ENCODE results near the gene C5orf22.
"Not testable (repeated sequence)": the region's sequence is repeated elsewhere in the genome, so short reads cannot be mapped to it uniquely, and the experiment has no call there.

C5orf22 gene

DNA sequence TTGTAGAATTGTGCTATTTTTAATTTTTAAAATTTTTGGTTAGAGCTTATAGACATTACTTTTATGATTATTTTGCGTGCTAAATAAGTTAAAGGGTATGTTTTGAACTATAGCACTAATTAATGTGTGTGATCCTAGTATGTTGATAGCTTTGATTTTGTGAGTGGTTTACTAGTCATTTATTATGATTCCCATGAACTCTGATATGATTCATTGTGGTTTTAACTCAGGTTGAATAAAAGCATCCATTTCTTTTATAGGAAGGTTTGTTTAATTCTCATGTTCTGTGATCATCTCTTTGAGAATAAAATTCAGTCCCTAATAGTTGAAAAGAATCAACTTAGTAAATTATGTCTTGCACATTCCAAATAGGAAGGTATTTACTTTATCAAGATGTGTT, 22.5 kb downstream of the C5orf22 start:
- DNase-seq (ENCODE audit: low spot score) = no peak

DNA sequence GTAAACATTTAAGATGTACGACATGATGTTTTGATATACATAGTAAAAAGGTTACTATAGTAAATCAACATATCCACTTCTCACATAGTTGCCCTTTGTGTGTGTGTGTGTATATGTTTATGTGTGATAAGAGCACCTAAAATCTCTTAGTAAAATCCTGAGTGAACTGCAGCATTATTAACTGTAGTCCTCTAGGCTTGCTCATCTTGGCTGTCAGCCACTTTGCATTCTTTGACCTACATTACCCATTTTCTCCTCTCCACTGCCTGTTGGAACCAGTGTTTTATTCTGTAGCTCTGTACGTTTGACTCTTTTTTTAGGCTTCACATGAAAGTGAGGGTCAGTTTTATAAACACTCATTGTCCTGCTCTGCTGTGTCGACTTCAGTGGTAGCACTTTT, 24.4 kb downstream of the C5orf22 start:
- no peak for DNase-seq (ENCODE audit: low spot score)

DNA sequence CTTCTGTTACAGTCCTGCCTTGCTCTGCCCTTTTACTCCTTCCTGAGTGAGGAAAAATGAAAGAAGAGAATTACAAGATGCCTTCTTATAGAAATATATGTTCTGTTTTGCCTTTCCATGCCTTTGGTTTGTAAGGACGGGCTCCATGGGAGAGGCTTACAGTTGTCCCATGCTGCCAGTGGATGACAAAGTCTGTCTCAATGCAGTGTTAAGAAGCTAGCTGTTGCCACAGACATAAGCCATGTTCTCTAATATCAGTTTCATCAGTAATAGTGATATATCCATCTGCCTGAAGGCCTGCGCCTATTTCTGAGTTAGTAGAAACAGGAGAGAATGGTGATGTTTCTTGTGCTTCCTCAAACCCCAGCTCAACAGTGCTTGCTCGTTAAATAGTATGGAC, 27.8 kb downstream of the C5orf22 start:
- no peak for DNase-seq (ENCODE audit: low spot score)

DNA sequence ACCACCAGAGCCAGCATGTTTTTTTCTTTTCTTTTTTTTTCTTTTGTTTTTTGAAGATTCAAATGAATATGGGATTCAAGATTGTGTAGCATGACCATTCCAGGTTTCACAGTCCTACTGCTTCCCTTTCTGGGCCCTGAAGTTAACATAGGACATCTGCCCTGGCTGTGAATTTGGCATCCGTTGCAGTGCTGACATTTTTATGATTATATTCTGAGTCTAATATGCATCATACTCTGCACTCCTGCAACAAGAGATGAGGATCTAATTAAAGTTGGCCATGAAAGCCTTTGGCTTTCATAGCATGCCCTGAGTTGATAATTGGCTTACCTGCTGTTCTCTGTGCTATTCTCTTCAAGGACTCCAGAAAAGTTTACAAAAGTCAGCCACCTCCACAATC, 29.8 kb downstream of the C5orf22 start:
- no peak for DNase-seq (ENCODE audit: low spot score)

DNA sequence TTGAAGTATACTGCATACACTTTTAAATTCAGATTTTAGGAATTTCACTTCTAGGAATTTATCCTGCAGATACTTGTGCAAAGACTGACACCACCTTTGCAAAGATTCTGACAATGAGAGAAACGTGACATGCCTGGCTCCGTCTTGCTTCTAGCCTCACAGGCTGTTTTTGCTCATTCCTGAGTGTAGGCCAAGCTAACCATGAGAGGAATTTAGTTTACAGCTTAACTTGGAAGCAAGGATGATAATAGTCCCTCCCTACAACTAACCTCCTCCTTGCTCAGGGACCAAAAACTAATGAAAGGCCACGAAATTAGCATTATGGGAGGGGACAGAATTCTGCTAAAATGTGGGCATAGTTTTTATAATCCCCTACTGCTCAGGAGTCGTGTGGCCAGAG, 31.1 kb downstream of the C5orf22 start:
- no peak for DNase-seq (ENCODE audit: low spot score)

DNA sequence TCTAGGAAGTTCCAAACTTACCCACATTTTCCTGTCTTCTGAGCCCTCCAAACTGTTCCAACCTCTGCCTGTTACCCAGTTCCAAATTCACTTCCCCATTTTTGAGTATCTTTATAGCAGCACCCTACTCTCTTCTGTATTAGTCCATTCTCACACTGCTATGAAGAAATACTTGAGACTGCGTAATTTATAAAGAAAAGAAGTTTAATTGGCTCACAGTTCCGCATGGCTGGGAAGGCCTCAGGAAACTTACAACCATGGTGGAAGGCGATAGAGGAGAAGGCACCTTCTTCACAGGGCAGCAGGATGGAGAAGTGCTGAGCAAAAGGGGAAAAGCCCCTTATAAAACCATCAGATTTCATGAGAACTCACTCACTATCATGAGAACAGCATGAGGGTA, 34.3 kb downstream of the C5orf22 start:
- not testable (repeated sequence) for DNase-seq (ENCODE audit: low spot score)

DNA sequence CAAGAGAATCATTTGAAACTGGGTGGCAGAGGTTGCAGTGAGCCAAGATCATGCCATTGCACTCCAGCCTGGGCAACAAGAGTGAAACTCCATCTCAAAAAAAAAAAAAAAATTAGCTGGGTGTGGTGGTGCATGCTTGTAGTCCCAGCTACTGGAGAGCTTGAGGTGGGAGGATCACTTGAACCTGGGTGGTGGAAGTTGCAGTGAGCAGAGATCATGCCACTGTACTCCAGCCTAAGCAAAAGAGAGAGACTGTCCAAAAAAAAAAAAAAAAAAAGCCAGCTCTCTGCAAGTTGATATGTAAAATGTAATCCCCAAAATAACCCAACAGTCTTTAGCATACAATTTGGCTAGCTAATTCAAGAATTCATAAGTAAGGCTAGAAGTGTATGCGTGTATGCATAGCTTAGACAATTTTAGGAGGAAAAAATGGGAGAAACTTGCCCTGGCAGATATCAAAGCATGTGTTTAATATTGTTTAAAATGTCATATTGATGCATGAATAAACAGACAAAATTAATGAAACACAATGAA, 36.3 kb downstream of the C5orf22 start:
- no peak for DNase-seq (ENCODE audit: low spot score)

DNA sequence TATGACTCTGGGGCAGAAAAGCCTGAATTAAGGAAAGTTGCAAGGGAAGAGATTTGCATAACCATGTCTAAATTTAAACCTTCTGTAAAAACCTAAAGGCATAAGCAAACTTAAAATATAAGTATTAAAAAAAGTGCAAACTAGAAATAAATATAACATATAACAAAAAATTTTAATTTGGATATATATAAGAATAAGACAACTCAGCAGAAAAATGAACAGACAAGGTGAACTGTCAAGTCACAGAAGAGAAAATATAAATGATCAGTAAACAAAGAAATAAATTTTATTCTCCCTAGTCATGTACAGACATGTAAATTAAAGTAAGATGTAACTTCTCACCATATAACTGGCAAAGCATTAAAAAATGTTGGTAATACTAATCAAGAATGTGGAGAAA, 37.0 kb downstream of the C5orf22 start:
- DNase-seq (ENCODE audit: low spot score) = no peak

DNA sequence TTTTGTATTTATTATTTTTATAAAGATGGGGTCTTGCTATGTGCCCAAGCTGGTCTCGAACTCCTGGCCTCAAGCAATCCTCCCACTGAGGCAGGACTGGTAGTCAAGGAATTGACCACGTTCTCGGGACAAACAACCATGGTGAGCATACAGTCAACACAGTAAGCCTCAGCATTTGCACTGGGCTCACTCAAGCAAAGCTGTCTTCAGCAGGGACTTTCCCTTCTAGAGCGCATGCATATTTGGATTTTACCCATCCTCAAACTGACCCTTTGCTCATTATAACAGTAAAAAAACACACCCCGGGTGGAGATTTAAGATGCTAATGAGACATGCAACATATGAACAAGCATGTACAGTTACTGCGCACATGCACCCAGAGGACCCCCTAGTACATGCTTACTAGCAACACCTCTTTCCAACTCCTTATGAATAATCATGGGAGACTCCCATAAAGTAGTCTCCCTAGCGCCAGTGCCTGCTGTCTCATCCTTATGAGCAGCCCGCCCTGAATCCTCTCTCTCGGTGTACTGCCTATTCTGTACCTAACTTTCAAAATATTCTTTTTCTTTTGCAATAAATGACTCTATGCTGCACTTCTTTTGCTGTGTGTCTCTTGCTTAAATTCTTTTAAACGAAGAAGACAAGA, 41.5 kb downstream of the C5orf22 start:
- no peak for DNase-seq (ENCODE audit: low spot score)

DNA sequence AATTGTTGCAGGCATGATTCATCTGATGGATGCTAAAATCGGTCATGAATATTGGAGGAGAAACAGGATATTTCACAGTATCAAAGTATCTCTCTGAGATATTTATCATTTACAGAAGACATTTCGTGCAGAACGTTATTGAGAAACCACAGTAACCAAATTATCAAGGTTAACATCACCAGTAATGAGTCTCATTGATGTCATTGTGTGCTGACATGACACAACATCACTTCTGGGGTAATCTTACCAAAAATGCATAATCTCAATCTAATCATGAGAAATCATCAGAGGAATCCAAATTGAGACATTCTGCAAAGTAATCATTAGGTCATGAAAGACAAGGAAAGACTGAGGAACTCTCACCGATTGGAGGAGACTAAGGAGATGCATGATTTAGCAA, 42.7 kb downstream of the C5orf22 start:
- no peak for DNase-seq (ENCODE audit: low spot score)

DNA sequence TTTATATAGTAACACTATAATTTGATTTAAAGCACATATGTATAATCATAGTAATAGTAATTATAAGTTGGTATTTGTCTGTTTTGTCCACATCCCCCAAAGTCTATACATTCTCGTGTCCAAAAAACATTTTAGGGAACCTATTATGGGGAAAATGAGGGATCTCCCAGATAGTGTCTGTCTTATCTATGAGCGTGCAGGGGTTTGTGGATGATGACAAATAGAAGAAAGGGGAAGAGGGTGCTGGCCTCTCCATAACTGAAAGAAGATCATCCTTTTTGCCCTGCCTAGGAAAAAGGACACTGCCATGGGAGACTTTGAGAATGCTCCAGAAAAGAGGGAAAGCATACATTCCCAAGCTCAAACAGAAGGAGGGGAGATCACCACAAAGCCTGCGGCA, 45.3 kb downstream of the C5orf22 start:
- DNase-seq (ENCODE audit: low spot score) = no peak

DNA sequence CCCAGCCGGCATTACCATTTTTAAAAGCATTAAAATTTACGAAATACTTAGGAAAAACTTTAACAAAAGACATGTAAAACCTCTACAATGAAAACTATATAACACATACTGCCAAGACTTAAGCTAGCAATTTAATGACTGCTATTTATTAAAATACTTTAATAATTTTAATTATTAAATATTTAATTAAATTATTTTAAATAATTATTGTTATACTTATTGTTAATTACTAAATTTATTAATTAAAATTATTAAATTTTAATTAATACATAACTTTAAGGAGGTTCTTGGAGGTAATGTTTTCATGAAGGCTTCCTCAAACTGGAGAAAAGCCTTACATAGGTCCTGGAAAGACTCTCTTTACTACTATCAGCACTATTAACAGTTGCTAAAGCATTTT, 47.5 kb downstream of the C5orf22 start:
- DNase-seq (ENCODE audit: low spot score) = no peak

DNA sequence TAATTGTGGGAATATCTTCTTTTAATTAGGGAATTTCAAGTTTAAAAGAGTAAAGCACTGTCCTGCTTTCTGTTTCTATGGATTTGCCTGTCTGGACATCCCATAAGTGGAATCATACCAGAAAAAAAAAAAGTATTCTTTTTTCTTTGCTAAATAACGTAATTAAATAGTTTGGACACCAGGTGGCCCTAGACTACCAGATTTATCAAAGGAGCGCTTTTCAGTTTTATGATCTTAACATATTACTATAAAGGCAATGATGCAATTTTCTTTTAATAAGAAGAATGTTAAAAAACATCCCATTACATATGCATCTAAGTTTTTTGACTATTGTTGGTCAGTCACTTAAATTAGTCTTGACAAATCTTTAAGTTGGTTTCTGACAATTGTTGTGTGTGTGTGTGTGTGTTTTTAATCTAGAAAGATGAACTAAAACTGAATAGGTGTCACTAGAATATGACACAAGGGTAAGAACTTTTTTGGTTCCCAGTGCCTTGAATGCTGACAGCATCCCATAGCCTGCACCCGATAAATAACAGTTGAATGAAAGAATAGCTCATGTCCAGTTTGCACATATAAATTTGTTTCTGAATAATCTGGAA, 49.5 kb downstream of the C5orf22 start:
- peak; percentile 36 for DNase-seq (ENCODE audit: low spot score)

DNA sequence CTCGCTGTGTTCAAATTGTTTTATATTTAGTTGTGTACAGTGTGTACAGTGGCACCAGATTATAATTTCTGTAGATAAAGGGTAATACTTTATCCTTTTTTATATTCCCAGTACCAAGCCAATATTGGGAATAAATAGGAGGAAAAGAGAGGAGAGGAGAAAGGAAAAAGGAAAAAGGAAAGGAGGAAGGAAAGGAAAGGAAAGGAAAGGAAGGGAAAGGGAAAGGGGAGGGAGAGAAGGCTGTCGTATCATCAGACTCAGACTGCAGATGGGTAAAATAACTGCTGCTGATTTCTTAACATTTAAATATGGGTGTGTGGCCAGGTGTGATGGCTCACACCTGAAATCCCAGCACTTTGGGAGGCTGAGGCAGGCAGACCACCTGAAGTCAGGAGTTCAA, 51.0 kb downstream of the C5orf22 start:
- no peak for DNase-seq (ENCODE audit: low spot score)

DNA sequence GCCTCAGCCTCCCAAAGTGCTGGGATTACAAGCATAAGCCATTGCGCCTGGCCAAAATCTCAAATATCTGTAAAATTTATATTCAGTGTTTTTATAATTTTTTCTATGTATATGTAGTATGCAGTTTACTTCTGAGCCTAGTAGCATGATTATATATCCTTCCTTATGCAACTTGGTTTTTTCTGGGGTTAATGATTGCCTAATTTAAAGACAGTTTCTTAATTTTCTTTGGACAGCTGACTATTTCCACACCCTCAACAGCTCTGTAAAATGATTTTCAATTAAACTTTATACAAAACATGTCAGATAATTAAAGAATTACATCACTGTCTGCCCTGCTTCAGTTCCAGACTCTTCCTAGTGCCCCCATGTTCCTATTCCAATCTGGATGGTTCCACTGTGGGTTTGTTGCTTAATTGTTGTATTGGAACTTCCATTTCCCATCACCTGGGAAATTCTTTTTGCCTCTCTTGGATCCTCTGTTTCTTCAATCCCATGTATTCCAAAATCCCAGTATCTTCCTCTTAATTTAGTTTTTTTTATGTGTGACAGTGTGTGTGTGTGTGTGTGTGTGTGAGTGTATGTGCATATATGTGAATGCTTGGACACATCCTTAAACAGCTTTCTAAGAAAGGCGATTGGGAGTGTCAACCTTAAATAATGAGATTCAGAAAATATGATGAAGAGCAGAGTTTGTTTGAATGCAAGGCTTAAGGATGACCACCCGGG, 53.2 kb downstream of the C5orf22 start:
- no peak for DNase-seq (ENCODE audit: low spot score)

DNA sequence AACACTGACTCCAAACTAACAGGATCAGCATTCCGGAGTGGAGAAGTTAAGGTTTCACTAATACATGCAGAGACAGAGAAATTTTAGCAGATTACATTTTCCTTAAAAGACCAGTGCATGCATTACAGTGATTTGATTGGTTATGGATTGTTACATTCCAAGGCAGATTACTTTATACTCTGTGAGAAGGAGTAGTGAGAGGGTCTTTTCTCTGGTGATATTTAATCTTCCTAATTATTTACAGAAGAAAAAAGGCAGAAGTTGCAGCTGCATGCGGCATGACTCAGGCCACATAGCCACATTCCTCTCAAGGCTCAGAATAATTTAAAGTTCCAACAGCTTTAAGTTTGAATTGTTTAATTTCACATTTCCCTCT, 53.8 kb downstream of the C5orf22 start:
- DNase-seq (ENCODE audit: low spot score) = no peak

DNA sequence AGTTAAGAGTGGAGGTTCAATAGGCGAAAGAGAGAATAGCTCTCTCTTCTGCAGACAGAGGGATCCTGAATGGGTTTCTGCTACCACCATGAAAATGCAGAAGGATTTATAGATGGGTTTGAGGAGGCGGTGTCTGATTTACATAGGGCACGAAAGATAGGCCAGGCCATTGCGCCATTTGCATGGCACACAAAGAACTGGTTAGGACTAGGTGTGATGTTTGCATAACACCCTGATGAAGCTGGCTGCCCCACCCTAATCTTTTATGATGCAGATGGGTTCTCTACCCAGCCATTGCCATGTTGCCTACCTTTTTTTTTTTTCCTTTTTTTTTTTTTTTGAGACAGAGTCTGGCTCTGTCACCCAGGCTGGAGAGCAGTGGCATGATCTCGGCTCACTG, 55.4 kb downstream of the C5orf22 start:
- no peak for DNase-seq (ENCODE audit: low spot score)

DNA sequence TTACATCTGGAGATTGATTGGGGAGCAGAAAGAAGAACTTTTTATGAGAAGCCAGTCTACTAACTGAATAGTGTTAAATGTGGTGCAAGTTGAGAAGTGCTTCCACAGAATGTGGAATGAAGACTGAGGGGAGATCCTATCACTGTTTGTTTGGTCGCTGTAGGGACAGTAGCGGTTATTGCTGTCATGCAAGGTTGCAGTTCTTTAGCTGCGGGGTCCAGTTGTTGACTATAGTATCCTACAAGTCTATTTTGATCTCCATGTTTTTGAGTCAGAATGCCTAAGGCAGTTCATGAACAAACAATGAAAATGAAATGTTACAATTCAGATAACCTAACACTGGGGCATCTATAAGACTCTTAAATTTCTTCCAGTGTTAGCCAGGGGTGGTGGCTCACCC, 61.6 kb downstream of the C5orf22 start:
- no peak for DNase-seq (ENCODE audit: low spot score)

DNA sequence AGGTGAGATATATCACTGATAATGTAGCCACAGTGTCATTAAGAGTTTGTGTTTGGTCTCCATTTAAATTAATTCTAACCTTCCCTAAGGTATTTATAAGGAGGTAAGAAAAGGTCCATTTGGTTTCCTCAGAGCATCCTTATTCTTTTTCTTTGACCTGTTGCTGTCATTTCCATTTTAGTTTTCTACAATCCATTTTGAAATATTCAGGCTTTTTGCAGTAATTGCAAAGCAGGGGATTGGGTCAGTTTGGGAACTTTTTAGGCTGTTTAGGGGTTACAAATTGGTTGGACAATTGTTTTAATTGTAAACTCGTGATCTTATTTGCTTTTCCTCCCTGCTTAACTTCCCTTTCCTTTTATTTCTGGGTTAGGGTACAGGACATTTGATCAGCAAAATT, 64.3 kb downstream of the C5orf22 start:
- no peak for DNase-seq (ENCODE audit: low spot score)

DNA sequence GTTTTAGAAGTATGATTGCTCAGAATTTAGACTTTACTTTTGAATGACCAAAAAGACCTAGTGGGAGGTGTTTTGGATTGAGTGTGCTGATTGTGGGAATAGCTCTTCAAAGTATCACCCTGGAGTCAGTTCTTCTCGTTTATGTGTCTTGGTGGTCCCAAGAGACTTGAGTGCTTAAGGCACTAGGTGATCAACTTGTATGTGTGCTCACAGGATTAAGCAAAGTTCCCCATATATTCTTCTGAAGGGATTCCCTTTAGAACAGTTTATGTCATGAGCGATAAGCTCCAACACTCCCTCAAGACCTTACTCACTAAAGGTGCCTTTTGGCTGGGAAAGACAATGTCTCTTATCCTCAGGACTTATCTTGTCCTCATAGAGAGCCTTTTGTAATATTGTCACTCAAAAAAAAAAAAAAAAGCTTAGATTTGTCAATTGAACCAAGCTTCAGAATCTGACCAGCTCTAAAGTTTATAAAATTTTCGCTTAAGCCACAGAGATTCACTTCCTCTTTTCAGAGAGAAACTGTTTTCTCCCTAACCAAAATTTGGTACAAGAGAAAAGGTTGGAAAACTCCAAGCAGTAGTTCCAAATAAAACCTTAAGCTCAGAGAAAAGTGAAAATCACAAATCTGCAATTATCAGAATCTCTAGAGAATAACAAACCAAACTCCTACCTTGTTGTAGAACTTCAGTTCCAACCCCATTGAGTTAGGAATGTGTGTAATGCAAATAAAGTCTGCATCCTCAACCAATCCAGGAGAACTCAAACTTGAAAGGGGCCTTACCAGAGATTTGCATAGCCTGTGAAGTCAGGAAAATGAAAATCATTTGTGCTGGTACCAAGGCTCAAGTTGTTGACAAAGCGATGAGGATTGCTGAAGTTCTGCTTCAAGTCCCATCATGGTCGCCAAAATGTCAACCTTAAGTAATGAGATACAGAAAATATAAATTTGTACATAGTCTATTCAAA, 66.8 kb downstream of the C5orf22 start:
- no peak for DNase-seq (ENCODE audit: low spot score)

DNA sequence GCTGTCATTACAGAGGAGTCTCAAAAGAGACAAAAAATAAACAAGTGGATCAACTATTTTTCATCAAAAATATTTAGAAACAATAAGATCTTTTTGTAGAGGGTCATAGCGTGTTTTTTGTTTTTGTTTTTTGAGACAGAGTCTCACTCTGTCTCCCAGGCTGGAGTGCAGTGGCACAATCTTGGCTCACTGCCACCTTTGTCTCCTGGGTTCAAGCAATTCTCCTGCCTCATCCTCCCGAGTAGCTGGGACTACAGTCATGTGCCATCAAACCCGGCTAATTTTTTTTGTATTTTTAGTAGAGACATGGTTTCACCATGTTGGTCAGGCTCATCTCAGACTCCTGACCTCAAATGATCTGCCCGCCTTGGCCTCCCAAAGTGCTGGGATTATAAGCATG, 70.2 kb downstream of the C5orf22 start:
- not testable (repeated sequence) for DNase-seq (ENCODE audit: low spot score)

DNA sequence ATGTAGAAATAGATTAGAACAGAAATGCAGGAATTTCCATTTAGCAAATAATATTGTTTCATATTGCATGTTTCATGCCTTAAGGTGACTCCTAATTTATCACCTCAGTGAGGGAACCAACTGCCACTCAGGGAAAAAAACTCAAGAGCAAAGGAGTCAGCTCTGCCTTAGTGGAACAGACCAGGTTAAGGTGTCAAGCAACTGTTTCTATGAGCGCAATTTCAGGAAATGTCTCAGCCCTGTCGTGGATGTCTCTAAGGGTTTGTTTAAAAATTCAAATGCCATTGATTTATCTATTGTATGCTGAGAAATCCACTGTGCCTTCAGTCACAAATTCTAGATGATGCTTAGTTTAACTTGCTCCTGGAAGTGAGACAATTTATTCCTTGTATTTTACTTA, 72.1 kb downstream of the C5orf22 start:
- DNase-seq (ENCODE audit: low spot score) = no peak
